ENCODE measurements around the gene UBXN10. TPM values are rescaled to one million over a fixed set of nuclear protein-coding genes. Genes with fewer than 3 reads are reported as not detected.
"Not testable (repeated sequence)": the region's sequence is repeated elsewhere in the genome, so short reads cannot be mapped to it uniquely, and the experiment has no call there.

Gene UBXN10
- total RNA-seq, 1 donor from 2014 or later, result 0.49 TPM

DNA sequence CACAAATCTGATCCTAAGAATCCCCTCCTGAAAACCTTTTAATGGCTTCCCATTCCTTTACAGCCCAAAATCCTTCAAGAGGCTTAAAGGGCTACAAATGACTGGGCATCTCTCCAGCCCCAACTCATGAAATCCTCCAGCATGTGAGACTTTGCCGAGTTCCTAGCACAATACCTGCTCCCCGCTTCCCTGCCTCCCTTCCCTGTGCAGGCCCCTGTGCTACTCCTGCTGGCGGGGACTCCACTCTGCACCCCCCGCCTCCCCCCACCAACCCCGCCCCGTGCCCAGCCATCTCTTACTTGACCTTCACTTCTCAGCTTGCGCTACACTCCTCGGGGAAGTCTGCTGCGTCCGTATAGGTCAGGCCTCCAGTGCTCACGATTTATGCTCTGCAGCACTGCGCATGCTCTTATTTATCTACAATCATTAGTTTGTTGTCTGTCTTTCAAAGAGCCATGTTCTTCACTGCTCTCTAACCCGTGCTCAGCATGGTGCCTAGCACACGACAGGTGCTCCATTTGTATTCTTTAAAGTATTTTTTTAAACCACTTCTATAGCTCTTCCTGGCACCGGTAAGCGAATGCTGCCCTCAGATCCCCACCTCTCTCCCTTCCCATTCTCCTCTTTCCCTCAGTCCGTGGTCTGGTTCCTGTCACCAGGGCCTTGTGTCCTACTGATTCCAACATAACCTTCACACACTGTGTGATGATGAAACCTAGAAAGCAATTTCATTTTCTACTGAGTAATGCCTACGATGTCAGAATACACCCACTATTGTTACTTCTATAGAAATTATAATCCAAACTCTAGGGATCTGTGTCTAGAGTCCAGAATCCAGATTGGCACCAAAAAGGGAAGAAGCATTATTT, 37.9 kb downstream of the UBXN10 start:
- H3K27ac ChIP-seq, result no peak overlapping the region
- H3K4me1 ChIP-seq, result no peaks in the 10 kb centered on the region
- no peak for DNase-seq (ENCODE audit: extremely low spot score in 2 of 2)
- no peaks in the 10 kb centered on the region for H3K36me3 ChIP-seq
- no peaks in the 10 kb centered on the region for H3K27me3 ChIP-seq
- intact Hi-C loops (cut with DNase I), result no loop called here
- H3K9me3 ChIP-seq, result no peaks in the 10 kb centered on the region
- no peak overlapping the region for H3K4me3 ChIP-seq
- TF ChIP-seq POLR2AphosphoS5 (IDR thresholded peaks at IDR 0.05; ENCODE audit: insufficient read depth in 1 of 2, low read depth in 1 of 2) (no peak), CTCF (IDR thresholded peaks at IDR 0.05) (no peak), POLR2A (IDR thresholded peaks at IDR 0.05) (no peak)

- DNase-seq (ENCODE audit: extremely low spot score in 2 of 2), result no peak
- H3K27ac ChIP-seq, result no peak overlapping the region
- H3K36me3 ChIP-seq, result no peaks in the 10 kb centered on the region
- no peaks in the 10 kb centered on the region for H3K27me3 ChIP-seq
- H3K9me3 ChIP-seq, result no peaks in the 10 kb centered on the region
- no peak overlapping the region for H3K4me3 ChIP-seq
- no peak for TF ChIP-seq POLR2A (IDR thresholded peaks at IDR 0.05)
- TF ChIP-seq POLR2AphosphoS5 (IDR thresholded peaks at IDR 0.05; ENCODE audit: insufficient read depth in 1 of 2, low read depth in 1 of 2), result no peak
- TF ChIP-seq CTCF (IDR thresholded peaks at IDR 0.05), result no peak
- intact Hi-C loops (cut with DNase I), result no loop called here
- H3K4me1 ChIP-seq, result no peaks in the 10 kb centered on the region
Measured at GRCh38 chr1:20224546-20224945, 38.6 kb downstream of the UBXN10 start.

- intact Hi-C loops (cut with DNase I), result no loop called here
- Histone ChIP-seq H3K27me3 (no peaks in the 10 kb centered on the region), H3K4me1 (no peaks in the 10 kb centered on the region), H3K27ac (no peak overlapping the region), H3K9me3 (no peaks in the 10 kb centered on the region), H3K36me3 (no peaks in the 10 kb centered on the region), H3K4me3 (no peak overlapping the region)
- no peak for TF ChIP-seq POLR2AphosphoS5 (IDR thresholded peaks at IDR 0.05; ENCODE audit: insufficient read depth in 1 of 2, low read depth in 1 of 2)
- TF ChIP-seq CTCF (IDR thresholded peaks at IDR 0.05), result no peak
- no peak for TF ChIP-seq POLR2A (IDR thresholded peaks at IDR 0.05)
- no peak for DNase-seq (ENCODE audit: extremely low spot score in 2 of 2)
Measured at GRCh38 chr1:20227704-20228103, 41.8 kb downstream of the UBXN10 start.

- Histone ChIP-seq H3K36me3 (no peaks in the 10 kb centered on the region), H3K4me3 (no peak overlapping the region), H3K4me1 (no peaks in the 10 kb centered on the region), H3K27me3 (no peaks in the 10 kb centered on the region), H3K9me3 (no peaks in the 10 kb centered on the region), H3K27ac (no peak overlapping the region)
- DNase-seq (ENCODE audit: extremely low spot score in 2 of 2), result no peak
- intact Hi-C loops (cut with DNase I), result no loop called here
- TF ChIP-seq CTCF (IDR thresholded peaks at IDR 0.05) (no peak), POLR2AphosphoS5 (IDR thresholded peaks at IDR 0.05; ENCODE audit: insufficient read depth in 1 of 2, low read depth in 1 of 2) (no peak), POLR2A (IDR thresholded peaks at IDR 0.05) (no peak)
Measured at GRCh38 chr1:20228314-20228825, 42.5 kb downstream of the UBXN10 start.

- Histone ChIP-seq H3K27me3 (no peaks in the 10 kb centered on the region), H3K4me1 (no peaks in the 10 kb centered on the region), H3K36me3 (no peaks in the 10 kb centered on the region), H3K4me3 (no peak overlapping the region), H3K9me3 (no peaks in the 10 kb centered on the region), H3K27ac (no peak overlapping the region)
- TF ChIP-seq CTCF (IDR thresholded peaks at IDR 0.05) (no peak), POLR2AphosphoS5 (IDR thresholded peaks at IDR 0.05; ENCODE audit: insufficient read depth in 1 of 2, low read depth in 1 of 2) (no peak), POLR2A (IDR thresholded peaks at IDR 0.05) (no peak)
- intact Hi-C loops (cut with DNase I), result no loop called here
- DNase-seq (ENCODE audit: extremely low spot score in 2 of 2), result no peak
Measured at GRCh38 chr1:20229171-20229570, 43.3 kb downstream of the UBXN10 start.

- DNase-seq (ENCODE audit: extremely low spot score in 2 of 2); H3K27ac ChIP-seq; intact Hi-C loops (cut with DNase I); H3K4me3 ChIP-seq; H3K27me3 ChIP-seq; H3K36me3 ChIP-seq; H3K9me3 ChIP-seq; H3K4me1 ChIP-seq: not testable (repeated sequence)
Measured at GRCh38 chr1:20232564-20232963, 46.7 kb downstream of the UBXN10 start.

Data from vagina (tissue), 2 donors.